HL-60 (cell line): Measurements from ENCODE around the gene SPDYA.

Source experiments
- CTCF ChIP-seq: IDR thresholded peaks from one replicate; pipeline ENCODE4 v1.5.1; 2011; ENCODE audit warnings: low read length, control low read depth, inconsistent platforms; ENCODE audit not compliant: insufficient read depth
- POLR2AphosphoS5 ChIP-seq: IDR thresholded peaks from 2 replicates; pipeline ENCODE4 v1.6.1; 2012; ENCODE audit warnings: low read depth
- REST ChIP-seq: IDR thresholded peaks from 2 replicates; pipeline ENCODE4 v1.6.1; 2012; ENCODE audit warnings: low read depth; ENCODE audit not compliant: insufficient replicate concordance
- SPI1 ChIP-seq: IDR thresholded peaks from 2 replicates; pipeline ENCODE4 v1.6.1; 2012; ENCODE audit warnings: low read depth, mild to moderate bottlenecking, borderline replicate concordance

GRCh38 chr2:28824207-28824606 lies 13.6 kb downstream of the SPDYA start:
- TF ChIP-seq CTCF (no peak), REST (no peak), POLR2AphosphoS5 (no peak), SPI1 (no peak)
